GM19324 (cell line): ENCODE results near the gene MUC5B.
"Not testable (repeated sequence)": the region's sequence is repeated elsewhere in the genome, so short reads cannot be mapped to it uniquely, and the experiment has no call there.

Experiments
- ATAC-seq: cut with Tn5 transposase; IDR thresholded peaks from one replicate; pipeline ENCODE4 v1.9.1; 2021; ENCODE audit warnings: mild to moderate bottlenecking, moderate library complexity; ENCODE audit not compliant: unreplicated experiment, low FRiP score

MUC5B gene, protein sequence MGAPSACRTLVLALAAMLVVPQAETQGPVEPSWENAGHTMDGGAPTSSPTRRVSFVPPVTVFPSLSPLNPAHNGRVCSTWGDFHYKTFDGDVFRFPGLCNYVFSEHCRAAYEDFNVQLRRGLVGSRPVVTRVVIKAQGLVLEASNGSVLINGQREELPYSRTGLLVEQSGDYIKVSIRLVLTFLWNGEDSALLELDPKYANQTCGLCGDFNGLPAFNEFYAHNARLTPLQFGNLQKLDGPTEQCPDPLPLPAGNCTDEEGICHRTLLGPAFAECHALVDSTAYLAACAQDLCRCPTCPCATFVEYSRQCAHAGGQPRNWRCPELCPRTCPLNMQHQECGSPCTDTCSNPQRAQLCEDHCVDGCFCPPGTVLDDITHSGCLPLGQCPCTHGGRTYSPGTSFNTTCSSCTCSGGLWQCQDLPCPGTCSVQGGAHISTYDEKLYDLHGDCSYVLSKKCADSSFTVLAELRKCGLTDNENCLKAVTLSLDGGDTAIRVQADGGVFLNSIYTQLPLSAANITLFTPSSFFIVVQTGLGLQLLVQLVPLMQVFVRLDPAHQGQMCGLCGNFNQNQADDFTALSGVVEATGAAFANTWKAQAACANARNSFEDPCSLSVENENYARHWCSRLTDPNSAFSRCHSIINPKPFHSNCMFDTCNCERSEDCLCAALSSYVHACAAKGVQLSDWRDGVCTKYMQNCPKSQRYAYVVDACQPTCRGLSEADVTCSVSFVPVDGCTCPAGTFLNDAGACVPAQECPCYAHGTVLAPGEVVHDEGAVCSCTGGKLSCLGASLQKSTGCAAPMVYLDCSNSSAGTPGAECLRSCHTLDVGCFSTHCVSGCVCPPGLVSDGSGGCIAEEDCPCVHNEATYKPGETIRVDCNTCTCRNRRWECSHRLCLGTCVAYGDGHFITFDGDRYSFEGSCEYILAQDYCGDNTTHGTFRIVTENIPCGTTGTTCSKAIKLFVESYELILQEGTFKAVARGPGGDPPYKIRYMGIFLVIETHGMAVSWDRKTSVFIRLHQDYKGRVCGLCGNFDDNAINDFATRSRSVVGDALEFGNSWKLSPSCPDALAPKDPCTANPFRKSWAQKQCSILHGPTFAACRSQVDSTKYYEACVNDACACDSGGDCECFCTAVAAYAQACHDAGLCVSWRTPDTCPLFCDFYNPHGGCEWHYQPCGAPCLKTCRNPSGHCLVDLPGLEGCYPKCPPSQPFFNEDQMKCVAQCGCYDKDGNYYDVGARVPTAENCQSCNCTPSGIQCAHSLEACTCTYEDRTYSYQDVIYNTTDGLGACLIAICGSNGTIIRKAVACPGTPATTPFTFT (N-terminal part only)

DNA sequence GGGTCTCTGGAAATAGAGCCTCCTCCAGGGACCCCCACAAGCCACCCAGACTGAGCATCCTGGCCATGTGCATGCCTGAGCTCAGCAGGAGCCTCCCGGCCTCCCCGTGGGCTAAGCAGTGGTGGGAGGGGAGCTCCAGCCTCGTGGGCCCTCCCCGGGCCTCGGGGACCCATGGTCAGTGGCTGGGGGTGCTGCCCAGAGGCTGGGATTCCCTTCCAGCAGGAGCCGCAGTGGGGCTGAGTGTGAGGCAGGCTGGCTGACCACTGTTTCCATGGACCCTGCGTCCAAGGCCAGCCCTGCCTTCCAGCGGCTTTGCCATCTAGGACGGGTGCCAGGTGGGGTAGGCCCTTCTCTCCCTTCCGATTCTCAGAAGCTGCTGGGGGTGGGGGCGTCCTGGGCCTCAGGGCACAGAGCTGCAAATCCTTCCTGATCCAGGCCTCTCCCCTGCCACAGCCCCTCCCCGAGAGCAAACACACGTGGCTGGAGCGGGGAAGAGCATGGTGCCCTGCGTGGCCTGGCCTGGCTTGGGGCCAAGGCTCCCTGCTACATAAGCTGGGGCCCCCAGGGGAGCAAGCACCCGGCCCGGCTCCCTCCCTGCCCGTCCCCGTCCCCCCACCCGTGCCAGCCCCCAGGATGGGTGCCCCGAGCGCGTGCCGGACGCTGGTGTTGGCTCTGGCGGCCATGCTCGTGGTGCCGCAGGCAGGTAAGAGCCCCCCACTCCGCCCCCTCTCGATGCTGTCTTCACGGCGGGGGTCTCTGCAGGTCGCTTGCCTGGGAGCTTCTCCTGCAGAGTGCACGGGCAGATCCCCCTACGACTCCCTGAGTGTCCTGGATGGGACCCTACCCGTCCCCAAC lies at the start of gene MUC5B:
TSS of gene MUC5B (plus strand) at position 576 of the 855 bp plus-strand sequence. CDS start at position 634, 58 bp downstream.
- ATAC-seq = no peak

DNA sequence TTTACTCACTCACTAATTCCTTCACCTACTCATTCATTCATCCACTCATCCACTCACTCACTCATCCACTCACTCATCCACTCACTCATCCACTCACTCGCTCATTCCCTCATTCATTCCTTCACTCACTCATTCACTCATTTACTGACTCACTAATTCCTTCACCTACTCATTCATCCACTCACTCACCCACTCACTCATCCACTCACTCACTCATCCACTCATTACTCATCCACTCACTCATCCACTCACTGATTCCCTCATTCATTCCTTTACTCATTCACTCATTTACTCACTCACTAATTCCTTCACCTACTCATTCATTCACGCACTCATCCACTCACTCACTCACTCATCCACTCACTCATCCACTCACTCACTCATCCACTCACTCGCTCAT lies 49.5 kb upstream of the MUC5B start:
- not testable (repeated sequence) for ATAC-seq

DNA sequence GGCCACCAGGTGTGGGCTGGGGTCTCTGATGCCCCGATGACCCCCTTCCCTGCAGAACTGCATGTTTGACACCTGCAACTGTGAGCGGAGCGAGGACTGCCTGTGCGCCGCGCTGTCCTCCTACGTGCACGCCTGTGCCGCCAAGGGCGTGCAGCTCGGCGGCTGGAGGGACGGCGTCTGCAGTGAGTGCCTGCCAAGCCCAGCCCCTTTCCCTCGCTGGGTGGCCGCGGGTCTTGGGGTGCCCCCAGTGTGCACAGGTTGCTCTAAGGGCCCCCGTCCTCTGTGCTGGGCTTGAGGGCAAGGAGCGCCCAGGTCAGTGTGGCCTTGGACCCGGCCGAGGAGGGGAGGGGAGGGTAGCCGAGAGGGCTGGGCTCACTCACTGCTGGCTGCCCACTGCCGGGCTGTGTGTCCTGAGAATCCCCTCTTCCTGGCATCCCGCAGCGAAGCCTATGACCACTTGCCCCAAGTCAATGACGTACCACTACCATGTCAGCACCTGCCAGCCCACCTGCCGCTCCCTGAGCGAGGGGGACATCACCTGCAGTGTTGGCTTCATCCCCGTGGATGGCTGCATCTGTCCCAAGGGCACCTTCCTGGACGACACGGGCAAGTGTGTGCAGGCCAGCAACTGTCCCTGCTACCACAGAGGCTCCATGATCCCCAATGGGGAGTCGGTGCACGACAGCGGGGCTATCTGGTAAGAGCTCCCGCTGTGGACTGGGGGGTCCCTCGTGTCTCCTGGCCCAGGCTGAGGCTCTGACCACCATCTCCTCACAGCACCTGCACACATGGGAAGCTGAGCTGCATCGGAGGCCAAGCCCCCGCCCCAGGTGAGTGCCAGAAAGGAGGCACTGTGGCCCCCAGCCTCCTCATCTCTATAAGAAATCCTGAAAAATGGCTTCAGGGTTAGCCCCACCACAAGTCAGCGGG lies 48.2 kb upstream of the MUC5B start:
- ATAC-seq = no peak

DNA sequence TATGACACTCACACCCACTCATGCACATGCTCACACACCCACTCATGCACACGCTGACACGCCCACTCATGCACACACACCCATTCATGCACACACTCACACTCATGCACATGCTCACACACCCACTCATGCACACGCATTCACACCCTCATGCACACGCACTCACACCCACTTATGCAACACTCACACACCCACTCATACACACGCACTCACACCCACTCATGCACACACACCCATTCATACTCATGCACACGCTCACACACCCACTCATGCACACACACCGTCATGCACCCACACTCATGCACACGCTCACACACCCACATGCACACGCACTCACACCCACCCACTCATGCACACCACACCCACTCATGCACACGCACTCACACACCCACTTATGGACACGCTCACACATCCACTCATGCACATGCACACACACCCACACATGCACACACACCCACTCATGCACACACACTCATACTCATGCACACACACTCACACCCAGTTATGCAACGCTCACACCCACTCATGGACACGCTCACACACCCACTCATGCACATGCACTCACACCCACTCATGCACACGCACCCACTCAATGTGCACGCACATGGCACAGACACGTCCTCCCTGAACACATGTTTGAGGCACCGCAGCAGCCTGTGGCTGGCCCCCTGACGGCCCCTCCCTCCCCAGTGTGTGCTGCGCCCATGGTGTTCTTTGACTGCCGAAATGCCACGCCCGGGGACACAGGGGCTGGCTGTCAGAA lies 47.2 kb upstream of the MUC5B start:
- ATAC-seq = no peak

DNA sequence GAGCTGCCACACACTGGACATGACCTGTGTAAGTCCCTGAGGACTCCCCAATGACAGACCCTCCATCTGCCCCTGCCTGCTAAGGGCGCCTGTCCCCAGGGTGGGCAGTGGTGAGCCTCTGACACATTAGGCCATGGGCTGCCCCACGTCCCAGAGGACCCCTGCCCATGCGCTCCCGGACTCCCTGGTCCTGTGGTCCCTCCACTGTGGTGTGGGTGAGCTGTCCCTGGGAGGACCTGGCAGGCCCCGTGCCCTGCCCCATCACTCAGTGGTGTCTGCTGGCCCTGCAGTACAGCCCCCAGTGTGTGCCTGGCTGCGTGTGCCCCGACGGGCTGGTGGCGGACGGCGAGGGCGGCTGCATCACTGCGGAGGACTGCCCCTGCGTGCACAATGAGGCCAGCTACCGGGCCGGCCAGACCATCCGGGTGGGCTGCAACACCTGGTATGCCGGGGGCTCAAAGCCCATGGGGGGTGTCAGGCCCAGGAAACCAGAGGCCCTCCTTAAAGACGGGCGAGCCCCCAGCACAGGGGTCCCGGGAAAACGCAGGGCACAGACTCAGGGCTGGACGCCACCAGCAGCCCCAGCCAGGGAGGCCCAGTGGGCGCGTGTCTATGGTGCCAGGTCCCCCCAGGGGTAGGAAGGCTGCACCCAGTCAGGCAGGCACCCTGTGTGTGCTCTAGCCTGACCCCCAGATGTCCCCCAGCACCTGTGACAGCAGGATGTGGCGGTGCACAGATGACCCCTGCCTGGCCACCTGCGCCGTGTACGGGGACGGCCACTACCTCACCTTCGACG lies 46.4 kb upstream of the MUC5B start:
- ATAC-seq = no peak

DNA sequence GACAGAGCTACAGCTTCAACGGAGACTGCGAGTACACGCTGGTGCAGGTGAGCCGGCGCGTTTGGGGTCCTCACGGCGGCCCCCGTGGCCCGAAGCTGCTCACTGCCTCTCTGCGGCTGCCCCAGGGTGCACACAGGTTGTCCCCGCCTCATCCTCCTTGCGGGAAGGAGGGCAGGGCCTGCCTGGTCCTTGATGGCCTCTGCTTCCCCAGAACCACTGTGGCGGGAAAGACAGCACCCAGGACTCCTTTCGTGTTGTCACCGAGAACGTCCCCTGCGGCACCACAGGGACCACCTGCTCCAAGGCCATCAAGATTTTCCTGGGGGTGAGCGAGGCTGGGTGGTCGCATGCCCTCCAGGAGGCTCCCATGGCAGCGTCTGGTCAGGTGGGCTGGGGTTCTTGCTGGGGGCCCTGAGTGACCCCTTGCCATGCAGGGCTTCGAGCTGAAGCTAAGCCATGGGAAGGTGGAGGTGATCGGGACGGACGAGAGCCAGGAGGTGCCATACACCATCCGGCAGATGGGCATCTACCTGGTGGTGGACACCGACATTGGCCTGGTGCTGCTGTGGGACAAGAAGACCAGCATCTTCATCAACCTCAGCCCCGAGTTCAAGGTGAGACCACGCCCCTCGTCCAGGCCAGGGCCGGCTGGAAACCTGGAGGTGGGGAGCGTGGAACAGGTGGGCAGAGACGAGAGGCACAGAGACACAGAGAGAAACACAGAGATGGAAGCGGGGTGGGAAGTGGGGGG lies 45.7 kb upstream of the MUC5B start:
- no peak for ATAC-seq

DNA sequence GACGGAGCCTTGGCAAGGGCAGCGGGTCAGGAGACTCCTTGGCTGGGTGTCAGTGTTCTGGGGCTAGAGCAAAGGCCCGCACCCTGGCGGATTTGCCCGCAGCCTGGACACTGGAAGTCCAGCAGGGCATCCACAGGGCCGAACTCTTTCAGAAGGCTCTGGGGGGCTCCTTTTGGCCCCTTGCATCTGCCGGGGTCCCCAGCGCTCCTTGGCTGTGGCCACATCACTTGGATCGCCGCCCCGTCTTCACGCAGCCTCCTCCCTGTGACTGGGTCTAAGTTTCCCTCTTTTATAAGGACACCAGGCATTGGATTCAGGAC lies 45.1 kb upstream of the MUC5B start:
- no peak for ATAC-seq

DNA sequence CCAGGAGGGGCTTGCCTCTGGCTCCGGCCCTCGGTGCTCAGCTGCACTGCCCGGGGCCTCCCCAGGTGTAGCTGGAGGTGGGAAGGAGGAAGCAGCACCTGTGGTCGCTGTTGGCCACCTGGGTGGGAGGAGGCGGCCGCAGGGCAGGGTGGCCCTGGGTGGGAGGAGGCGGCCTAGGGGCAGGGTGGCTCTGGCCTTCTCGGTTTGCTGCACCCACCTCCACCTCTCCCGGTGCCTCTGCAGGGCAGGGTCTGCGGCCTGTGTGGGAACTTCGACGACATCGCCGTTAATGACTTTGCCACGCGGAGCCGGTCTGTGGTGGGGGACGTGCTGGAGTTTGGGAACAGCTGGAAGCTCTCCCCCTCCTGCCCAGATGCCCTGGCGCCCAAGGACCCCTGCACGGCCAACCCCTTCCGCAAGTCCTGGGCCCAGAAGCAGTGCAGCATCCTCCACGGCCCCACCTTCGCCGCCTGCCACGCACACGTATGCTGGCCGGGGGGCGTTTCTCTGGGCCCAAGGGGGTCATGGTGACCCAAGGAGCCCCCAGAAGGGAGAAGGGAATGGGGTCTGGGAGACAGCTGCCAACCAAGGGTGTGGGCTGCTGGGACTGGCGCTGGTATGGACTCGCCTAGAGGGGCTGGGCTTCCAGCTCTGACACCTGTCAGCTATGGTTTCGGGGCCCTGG lies 44.5 kb upstream of the MUC5B start:
- ATAC-seq = no peak

DNA sequence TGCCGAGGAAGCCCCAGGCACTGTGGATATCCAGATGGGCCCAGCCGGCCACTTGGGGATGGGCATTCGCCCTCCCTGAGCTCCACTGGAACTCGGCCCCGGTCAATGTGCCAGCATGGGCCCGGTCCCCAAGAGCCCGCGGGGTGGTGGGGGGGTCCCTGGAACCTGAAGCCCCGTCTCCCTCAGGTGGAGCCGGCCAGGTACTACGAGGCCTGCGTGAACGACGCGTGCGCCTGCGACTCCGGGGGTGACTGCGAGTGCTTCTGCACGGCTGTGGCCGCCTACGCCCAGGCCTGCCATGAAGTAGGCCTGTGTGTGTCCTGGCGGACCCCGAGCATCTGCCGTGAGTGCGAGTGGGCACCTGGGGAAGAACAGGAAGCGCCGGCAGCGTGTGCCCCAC lies 44.0 kb upstream of the MUC5B start:
- no peak for ATAC-seq

DNA sequence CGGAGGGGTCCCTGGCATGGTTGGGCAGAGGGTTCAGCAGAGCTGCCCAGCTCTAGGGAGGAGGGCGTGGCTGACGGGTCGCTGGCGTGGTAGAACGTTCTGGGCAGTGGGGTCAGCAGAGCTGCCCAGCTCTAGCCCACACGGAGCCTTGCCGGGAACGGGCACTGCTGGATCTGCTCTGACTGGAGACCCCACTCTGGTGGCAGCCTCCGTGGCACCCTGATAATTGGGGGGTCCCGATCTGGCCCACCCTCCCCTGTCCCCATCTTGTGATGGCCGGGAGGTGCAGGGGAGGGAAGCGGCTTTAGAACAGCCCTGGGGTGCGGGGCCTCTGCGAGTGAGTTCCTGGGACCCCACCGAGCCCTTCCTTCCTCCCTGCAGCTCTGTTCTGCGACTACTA lies 43.2 kb upstream of the MUC5B start:
- ATAC-seq = no peak

DNA sequence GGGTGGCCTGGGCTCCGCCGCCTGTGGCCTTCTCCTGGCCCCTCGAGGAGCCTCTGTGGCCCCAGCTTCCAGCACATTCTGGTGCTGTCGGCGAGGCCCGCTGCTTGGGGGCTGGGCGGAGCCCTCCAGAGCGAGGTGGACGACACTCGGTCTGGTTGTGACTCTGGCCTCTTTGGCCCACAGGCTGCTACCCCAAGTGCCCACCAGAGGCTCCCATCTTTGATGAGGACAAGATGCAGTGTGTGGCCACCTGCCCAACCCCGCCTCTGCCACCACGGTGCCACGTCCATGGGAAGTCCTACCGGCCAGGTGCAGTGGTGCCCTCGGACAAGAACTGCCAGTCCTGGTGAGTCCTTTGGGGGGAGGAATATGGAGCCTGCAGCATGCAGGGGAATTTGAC lies 42.7 kb upstream of the MUC5B start:
- no peak for ATAC-seq

DNA sequence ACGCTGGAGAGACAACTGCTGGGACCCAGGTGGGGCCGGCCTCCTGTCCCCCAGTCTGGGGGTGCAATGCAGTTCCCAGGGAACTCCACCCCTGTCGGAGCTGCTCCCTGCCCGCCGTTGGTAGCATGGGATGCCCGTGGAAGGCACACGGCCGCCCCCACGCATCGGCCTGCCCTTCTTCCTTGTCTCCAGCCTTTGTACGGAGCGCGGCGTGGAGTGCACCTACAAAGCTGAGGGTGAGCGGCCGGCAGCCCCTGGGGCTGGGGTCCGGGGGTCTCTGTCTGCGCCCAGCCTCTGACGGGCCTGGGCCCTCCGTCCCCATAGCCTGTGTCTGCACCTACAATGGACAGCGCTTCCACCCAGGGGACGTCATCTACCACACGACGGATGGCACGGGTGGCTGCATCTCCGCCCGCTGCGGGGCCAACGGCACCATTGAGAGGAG lies 41.9 kb upstream of the MUC5B start:
- no peak for ATAC-seq

DNA sequence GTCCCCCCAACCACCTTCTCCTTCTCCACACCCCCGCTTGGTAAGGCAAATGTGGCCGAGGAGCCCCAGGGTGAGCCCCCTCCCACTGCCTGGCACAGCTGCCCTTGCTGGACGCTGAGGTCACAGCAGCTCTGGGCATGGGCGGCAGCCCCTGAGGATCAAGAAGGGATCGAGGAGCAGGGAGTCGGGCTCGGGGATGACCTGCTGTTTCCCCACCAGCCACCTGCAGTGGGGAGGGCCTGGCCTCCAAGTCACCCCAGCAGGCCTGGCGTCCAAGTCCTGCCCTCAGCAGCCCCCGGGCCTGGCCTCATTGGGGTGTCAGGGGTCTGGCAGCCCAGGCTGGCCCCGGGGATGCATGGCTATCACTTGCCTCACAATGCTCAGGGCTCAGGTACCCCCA lies 41.4 kb upstream of the MUC5B start:
- no peak for ATAC-seq

DNA sequence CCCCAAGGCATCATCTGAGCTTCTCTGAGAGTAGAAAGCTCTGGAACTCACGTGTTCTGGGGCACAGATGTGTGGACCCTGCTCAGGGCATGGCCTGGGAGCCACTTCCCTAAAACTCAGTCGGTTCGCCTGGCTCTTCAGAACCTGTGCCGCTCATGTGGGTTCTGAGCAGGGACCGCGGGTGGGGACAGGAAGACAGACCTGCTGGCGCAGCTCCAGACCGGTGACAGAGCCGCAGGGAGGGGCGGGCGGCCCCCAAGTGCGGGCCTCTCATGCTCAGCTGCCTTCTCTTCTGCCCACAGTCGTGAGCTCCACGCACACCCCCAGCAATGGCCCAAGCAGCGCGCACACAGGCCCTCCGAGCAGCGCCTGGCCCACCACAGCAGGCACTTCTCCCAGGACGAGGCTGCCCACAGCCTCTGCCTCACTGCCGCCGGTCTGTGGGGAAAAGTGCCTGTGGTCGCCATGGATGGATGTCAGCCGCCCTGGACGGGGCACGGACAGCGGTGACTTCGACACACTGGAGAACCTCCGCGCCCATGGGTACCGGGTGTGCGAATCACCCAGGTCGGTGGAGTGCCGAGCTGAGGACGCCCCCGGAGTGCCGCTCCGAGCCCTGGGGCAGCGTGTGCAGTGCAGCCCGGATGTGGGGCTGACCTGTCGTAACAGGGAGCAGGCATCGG lies 40.9 kb upstream of the MUC5B start:
- ATAC-seq = no peak

DNA sequence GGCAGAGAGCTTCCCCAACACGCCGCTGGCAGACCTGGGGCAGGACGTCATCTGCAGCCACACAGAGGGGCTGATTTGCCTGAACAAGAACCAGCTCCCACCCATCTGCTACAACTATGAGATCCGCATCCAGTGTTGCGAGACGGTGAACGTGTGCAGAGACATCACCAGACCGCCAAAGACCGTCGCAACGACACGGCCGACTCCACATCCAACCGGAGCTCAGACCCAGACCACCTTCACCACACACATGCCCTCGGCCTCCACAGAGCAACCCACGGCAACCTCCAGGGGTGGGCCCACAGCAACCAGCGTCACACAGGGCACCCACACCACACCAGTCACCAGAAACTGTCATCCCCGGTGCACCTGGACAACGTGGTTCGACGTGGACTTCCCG lies 38.7 kb upstream of the MUC5B start:
- ATAC-seq = not testable (repeated sequence)
